AG04450 (cell line): Measurements from ENCODE around the gene TMEM147. TPM values are rescaled to one million over a fixed set of nuclear protein-coding genes. Genes with fewer than 3 reads are reported as not detected.

Experiments used
- CTCF ChIA-PET: fragments of 300-600, 350-600 bp; formaldehyde crosslinking; extraction: SDS; loops from one replicate; lab custom pipeline; 2022; ENCODE audit warnings: antibody characterized with exemption, inconsistent platforms; lab: Charles Lee
- POLR2A ChIA-PET: fragments of 350-600 bp; formaldehyde crosslinking; extraction: SDS; loops from one replicate; lab custom pipeline; 2021; ENCODE audit warnings: antibody characterized with exemption, inconsistent platforms; lab: Yijun Ruan, JAX
- DNase-seq: peaks from one replicate; pipeline ENCODE4 v3.0.0-alpha.2; 2011; ENCODE audit warnings: low read depth, low spot score
- H3K27ac ChIP-seq: one replicate; pipeline ENCODE4 v1.5.1; 2012; ENCODE audit warnings: low read depth, low read length, control low read depth
- H3K27me3 ChIP-seq: one replicate; pipeline ENCODE4 v1.6.0; 2012; ENCODE audit warnings: low read length; ENCODE audit not compliant: control insufficient read depth, insufficient read depth
- H3K4me3 ChIP-seq: 2 replicates; pipeline ENCODE4 v1.5.1; 2011; ENCODE audit warnings: mild to moderate bottlenecking, low read depth, low read length, control low read depth
- H3K9me3 ChIP-seq: 2 replicates; pipeline ENCODE4 v1.5.1; 2012; ENCODE audit warnings: low read length; ENCODE audit not compliant: control insufficient read depth, insufficient read depth
- CTCF ChIP-seq: IDR thresholded peaks from 2 replicates; pipeline ENCODE4 v1.5.1; 2011; ENCODE audit warnings: low read depth, low read length, control low read depth, inconsistent platforms
- polyA plus RNA-seq: library from polyadenylated mRNA; depleted of rRNA; stranded (reverse); fragments of >200 nt; gene quantifications from 2 replicates; pipeline ENCODE4 v1.2.3, GENCODE V29; 2011

The TMEM147 gene
- polyA plus RNA-seq, 1 experiment: 88.7 TPM

- peaks cover 16% of the 10 kb centered on the region for H3K27me3 ChIP-seq
- ChIA-PET CTCF (no interaction called here), POLR2A (no interaction called here)
- no peak for DNase-seq
- H3K27ac ChIP-seq: no peak overlapping the region
- H3K4me3 ChIP-seq: no peak overlapping the region
- H3K9me3 ChIP-seq: peaks cover 10% of the 10 kb centered on the region; the same call in 1 of the 2 replicates
- no peak for TF ChIP-seq CTCF
These were observed 16.9 kb downstream of the TMEM147 start for GRCh38 chr19:35562336-35562735.

GRCh38 chr19:35562776-35563175 lies 17.4 kb downstream of the TMEM147 start:
- ChIA-PET POLR2A (no interaction called here), CTCF (interaction anchor here (0.8 kb wide), 1 partner anchor 13 kb away, joined by 4 read pairs; no protein-coding TSS in a partner anchor)
- peaks cover 16% of the 10 kb centered on the region for H3K27me3 ChIP-seq

GRCh38 chr19:35563207-35563829 lies 17.9 kb downstream of the TMEM147 start, which contains the start of gene ATP4A:
Gene ATP4A (minus strand): TSS chr19:35563658. CDS start chr19:35563629, 29 bp downstream.
- no peak within 1 kb of the TSS for H3K4me3 ChIP-seq
- POLR2A ChIA-PET: no interaction called here
- CTCF ChIA-PET: interaction anchor here (0.8 kb wide), 1 partner anchor 14 kb away, joined by 4 read pairs; no protein-coding TSS in a partner anchor
- H3K27ac ChIP-seq: no peak within 1 kb of the TSS
- peaks cover 15% of the 10 kb centered on the region for H3K27me3 ChIP-seq
- DNase-seq: no peak
- peaks cover 5% of the 10 kb centered on the region; the same call in 1 of the 2 replicates for H3K9me3 ChIP-seq
- TF ChIP-seq CTCF: no peak

More at GRCh38 chr19:35562776-35563175, 17.4 kb downstream of the TMEM147 start:
- H3K27ac ChIP-seq: no peak overlapping the region
- no peak for TF ChIP-seq CTCF
- no peak overlapping the region for H3K4me3 ChIP-seq
- peaks cover 10% of the 10 kb centered on the region; the same call in 1 of the 2 replicates for H3K9me3 ChIP-seq
- DNase-seq: no peak

GRCh38 chr19:35565016-35565856 lies 19.8 kb downstream of the TMEM147 start:
- H3K27me3 ChIP-seq: peaks cover 8% of the 10 kb centered on the region
- no peak for DNase-seq
- no peak overlapping the region for H3K4me3 ChIP-seq
- no peak for TF ChIP-seq CTCF
- no peak overlapping the region for H3K27ac ChIP-seq
- ChIA-PET CTCF (no interaction called here), POLR2A (no interaction called here)
- H3K9me3 ChIP-seq: no peaks in the 10 kb centered on the region

- H3K9me3 ChIP-seq: no peaks in the 10 kb centered on the region
- ChIA-PET CTCF (interaction anchor here (0.6 kb wide), 1 partner anchor 17 kb away, joined by 3 read pairs; no protein-coding TSS in a partner anchor), POLR2A (no interaction called here)
- peaks cover 14% of the 10 kb centered on the region for H3K27me3 ChIP-seq
- TF ChIP-seq CTCF: no peak
- DNase-seq: no peak
- no peak overlapping the region for H3K4me3 ChIP-seq
- no peak overlapping the region for H3K27ac ChIP-seq
These were observed 21.3 kb downstream of the TMEM147 start for GRCh38 chr19:35566738-35567137.
